ENCODE results near the gene FIBP.

DNA sequence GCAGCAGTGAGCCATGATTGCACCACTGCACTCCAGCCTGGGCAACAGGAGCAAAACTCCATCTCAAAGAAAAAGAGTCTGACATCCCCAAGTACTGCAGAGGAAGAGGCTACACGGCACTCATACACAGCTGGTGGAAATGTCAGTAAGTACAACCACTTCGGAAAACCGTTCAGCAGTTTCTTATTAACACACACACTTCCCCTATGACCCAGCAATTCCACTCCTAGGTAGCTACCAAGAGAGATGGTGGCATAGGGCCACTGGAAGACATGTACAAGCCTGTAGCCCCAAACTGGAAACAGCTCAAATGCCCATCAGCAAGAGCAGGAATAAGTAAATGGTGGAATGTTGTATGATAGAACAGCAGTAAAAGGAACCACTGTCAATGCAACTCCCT lies 34.3 kb upstream of the FIBP start:
- TF ChIP-seq POLR2A (IDR thresholded peaks at IDR 0.05; ENCODE audit: extremely low read depth, insufficient read length) (no peak), CTCF (IDR thresholded peaks at IDR 0.05; ENCODE audit: low read depth, low read length) (no peak), MYC (IDR thresholded peaks at IDR 0.05; ENCODE audit: low read depth, low read length) (no peak)
